ENCODE measurements around the gene TAOK2. TPM values are rescaled to one million over a fixed set of nuclear protein-coding genes. Genes with fewer than 3 reads are reported as not detected.
A peak's percentile ranks its signal among the peaks of the same experiment; 100 is the strongest.

TAOK2 gene
- total and polyA plus RNA-seq, 2 of the 13 experiments (the other 11 are each of a cell fraction or from before 2014, with no cell fraction given), result 17.4 to 43.2 TPM

- TF ChIP-seq ZBTB43 (CRISPR knock-in tag; conservative IDR thresholded peaks at IDR 0.05) (no peak), SRSF4 (IDR thresholded peaks at IDR 0.05; ENCODE audit: low read depth, low read length, poor library complexity, severe bottlenecking) (no peak), LRRFIP1 (CRISPR knock-in tag; conservative IDR thresholded peaks at IDR 0.05) (no peak), GFI1 (CRISPR knock-in tag; IDR thresholded peaks at IDR 0.05; ENCODE audit: borderline replicate concordance) (no peak; the same call in 1 of the 2 replicates), POLR2AphosphoS2 (IDR thresholded peaks at IDR 0.05; ENCODE audit: low read depth, low read length) (no peak), ZNF318 (CRISPR knock-in tag; IDR thresholded peaks at IDR 0.05) (no peak), RNF219 (CRISPR knock-in tag; IDR thresholded peaks at IDR 0.05) (no peak), ZNF234 (CRISPR knock-in tag; conservative IDR thresholded peaks at IDR 0.05) (peak; percentile 90), ZEB1 (IDR thresholded peaks at IDR 0.05; ENCODE audit: insufficient replicate concordance, low read depth) (no peak), PAX8 (CRISPR knock-in tag; IDR thresholded peaks at IDR 0.05; ENCODE audit: borderline replicate concordance) (no peak), ZNF446 (CRISPR knock-in tag; IDR thresholded peaks at IDR 0.05) (no peak), ZFP90 (CRISPR knock-in tag; IDR thresholded peaks at IDR 0.05; ENCODE audit: borderline replicate concordance) (no peak; the same call in none of the 2 replicates), ZBTB38 (CRISPR knock-in tag; IDR thresholded peaks at IDR 0.05) (peak; percentile 70; the same call in 1 of the 2 replicates)
Observed at GRCh38 chr16:29961479-29962343, 12.0 kb upstream of the TAOK2 start, which contains the start of gene TMEM219 (continued).

All from HepG2 (cell line).